T-helper 2 cell (primary cell): ENCODE measurements around the gene CCDC187.

Experiments
- DNase-seq, 5 experiments: peaks; one replicate each; pipeline versions ENCODE4 v3.0.0 to v3.0.0-alpha.2; 2012 to 2022

The CCDC187 gene

DNA sequence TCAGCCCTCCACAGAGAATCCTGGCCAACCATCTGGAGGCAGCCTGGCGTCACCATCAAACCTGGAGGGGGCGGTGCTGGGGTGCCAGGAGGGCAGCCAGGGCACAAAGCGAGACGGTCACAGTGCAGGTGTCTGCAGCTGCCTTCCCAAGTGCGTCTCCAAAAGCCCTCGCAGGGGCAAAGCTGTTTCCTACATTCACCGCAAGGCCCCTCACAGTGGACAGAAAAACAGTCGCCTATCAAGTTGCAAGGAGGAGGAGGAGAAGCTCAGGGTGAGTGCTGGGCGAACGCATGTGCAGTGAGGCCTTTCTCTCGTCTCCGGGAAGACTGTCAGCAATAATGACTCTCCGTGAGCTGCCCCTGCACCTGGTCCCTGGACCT lies 81.0 kb downstream of the CCDC187 start:
- no peak for DNase-seq

DNA sequence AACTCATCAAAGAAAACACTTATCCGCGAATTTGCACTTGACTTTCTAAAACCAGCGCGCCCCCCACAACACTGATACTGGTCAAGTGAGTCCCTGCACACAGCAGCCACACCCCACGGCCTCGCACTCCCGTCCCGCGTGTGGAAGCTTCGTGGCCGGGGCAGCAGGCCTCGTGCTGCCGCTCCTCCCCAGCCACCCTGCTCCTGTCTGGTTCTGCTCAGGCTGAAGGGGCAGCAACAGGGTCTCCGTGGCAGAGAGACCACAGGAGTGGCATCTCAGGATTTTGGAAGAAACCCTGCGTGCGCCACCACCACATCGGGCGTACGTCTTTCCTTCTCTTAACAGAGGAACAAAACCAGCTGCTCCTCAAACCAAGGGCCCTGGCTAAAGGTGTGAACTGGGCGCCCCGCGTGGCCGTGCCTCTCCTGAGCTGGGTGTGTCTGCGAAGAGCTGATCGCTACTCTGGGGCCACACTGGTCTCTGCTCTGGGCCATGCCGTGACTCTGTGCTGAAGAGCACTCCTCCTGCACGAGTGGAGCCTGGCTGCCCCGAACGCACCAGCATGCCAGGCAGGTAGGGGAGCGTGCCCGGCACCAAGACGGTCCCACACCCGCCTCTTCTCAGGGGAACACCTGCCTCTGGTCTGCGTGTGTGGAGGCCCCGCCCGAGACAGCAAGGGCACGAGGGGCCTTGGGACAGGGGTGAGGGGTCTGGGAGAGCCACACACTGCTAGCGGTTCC lies 81.6 kb downstream of the CCDC187 start:
- no peak for DNase-seq

DNA sequence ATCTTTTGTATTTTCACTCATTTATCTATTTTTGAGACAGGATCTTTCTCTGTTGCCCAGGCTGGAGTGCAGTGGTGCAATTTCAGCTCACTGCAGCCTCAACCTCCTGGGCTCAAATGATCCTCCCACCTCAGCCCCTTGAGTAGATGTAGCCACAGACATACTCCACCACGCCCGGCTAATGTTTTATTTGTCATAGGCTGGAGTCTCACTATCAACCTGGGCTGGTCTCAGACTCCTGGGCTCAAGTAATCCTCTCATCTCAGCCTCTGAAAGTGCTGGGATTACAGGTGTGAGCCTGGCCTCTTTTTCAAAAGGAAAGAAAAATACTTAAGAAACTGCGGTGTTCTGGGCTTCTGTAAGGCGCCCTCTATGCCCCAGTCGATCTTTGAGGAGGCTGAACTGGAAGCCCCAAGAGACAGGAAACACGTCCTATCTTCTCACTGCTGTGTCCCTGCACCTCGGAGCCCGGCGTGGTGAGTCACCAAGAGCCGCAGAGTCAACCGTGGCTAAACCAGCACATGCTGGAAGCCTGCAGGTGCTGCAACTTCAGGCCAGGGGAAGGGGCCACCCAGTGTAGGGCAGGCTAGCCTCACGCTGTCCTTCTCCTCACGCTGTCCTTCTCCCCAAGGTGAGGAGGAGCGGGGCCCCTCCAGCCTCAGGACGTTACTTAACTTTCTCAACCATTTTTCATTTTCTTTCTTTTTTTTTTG lies 83.7 kb downstream of the CCDC187 start:
- DNase-seq: peak in 1 of 5 experiments; percentile 40

DNA sequence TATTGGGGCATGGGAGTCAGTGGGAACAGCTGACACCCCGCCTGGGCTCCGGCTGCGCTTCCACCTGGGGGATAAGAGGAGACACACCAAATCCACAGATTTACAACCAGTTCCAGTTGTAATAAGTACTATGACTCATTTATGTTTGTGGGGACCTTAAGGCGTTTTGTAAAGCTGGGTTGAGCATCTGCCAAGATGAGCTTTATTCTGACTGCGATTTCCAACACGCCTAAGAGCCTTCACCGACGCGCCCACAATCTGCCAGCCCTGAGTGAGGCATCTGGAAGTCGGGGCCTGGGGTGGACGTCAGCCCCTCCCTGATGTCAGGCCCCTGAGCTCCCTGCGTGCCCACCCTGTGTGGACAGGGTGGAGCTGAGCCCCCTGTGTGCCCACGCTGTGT lies 84.6 kb downstream of the CCDC187 start:
- no peak for DNase-seq

DNA sequence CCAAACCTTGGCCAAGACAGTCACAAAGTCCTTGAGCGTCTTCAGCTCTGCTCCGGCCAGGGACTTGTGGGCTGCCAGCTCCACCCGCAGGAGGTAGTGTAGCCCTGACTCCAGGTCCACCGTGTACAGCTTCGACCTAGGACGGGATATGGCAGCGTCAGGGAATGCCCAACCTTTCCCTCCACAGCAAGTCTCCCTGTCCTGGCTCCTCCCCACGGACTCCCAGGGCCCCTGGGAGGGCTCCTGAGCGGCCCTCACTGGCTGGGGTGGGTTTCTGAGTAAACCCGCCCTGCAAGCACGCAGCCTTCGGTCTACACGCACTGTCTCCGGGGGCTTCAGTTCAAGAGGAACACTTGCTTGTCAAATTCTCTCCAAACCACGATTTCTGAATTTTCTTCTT lies 85.2 kb downstream of the CCDC187 start:
- no peak for DNase-seq

- no peak for DNase-seq
These were observed 85.6 kb downstream of the CCDC187 start for GRCh38 chr9:136218271-136218670.

- DNase-seq: no peak
These were observed 87.2 kb downstream of the CCDC187 start for GRCh38 chr9:136216541-136217244.

DNA sequence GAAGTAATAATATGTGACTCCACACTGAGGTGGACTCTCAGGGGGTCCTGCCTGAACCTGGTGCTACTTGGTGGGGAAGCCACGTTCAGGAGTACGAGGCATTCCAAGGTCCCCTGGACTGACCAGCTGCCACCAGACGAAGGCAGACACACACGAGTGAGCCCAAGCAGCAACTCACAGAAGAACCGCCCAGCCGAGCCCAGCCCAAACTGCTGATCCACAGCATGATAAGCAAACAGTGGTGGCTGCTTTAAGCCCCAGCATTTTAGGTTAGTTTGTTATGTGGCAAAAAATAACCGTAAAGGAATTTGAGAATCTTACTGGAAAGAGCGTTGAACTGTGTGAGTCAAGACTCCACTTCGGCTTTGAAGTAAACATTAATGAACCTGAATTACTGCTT lies 90.2 kb downstream of the CCDC187 start:
- DNase-seq: no peak

- DNase-seq: no peak
These were observed 91.4 kb downstream of the CCDC187 start for GRCh38 chr9:136212345-136212950.

DNA sequence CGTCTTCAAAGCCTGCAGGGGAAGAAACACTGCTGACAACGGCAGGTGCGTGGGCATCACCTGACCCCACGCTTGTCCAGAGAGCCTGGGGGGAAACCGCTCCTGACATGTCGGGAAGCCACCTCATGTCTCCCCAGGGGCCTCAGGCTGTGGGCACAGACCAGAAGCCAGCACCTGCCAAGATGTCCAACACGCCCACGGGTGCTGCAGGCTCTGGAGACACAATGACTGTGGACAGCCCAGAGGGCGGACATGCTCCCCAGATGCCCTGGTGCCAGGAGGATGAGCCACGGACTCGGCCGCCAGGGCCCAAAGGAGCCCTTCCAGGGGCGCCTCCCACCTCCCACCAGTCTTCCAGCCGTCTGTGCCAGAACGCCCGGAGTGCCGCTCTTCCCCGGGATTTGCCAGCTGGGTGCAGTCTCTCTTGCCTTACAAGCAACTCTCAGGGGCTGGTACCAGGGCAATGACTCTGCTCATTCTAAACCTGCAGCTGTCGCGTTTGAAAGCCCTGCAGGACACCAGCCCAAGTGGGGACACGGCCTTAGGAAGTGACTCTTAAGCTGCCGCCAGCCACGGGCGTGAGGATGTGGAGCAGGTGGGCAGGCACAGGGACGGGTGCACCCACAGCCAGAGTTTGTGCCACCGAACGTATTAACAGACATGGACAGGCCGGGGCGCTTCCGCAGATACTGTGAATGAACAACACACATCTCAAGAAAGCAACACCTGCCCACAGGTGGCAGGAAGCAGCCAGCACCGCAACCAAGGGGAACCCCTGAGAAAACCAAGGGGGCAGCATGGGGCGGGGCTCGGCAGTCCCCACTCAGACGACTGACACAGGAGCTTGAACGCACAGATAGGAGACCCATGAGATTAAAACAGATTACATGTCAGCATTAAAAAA lies 92.2 kb downstream of the CCDC187 start:
- DNase-seq: no peak

DNA sequence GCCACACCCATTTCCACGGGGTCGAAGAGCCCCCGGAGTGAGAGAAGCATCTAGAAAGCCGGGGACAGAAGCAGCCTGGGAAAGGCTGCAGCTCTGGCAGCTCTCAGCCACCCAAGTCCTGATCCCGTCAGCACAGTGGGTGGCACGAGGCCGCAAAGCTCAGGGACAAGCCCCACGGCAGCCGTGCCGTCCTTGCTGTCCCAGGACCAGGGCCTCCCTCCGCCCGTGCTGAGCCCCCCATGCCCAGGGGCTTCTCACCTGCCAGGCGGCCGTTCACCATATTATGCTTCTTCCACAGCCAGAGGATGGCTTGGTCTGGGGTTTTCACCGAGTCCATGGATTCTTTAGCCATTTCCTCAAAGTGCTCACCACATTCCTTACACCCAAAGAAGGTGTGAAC lies 92.9 kb downstream of the CCDC187 start:
- DNase-seq: no peak

DNA sequence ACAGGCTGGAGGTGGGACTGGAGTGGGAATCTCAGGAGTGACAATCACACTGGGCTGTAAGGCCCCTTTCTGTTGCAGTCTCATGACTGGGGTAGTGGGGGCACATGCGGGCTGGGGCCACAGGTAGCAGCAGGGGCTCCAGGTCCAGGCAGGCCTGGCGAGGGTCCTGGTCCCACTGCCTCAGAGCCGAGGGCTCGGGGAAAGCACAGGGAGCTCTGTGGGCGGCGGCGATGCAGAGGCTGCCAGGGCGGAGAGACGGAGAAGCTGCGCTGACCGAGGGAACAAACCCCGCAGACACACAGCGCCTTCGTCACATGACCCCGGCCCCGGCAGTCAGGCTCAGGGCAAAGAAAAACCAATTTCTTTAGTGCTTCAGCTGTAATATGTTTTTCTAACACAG lies 93.6 kb downstream of the CCDC187 start:
- no peak for DNase-seq

- no peak for DNase-seq
These were observed 94.1 kb downstream of the CCDC187 start for GRCh38 chr9:136209786-136210185.

- no peak for DNase-seq
These were observed 94.7 kb downstream of the CCDC187 start for GRCh38 chr9:136209232-136209631.

DNA sequence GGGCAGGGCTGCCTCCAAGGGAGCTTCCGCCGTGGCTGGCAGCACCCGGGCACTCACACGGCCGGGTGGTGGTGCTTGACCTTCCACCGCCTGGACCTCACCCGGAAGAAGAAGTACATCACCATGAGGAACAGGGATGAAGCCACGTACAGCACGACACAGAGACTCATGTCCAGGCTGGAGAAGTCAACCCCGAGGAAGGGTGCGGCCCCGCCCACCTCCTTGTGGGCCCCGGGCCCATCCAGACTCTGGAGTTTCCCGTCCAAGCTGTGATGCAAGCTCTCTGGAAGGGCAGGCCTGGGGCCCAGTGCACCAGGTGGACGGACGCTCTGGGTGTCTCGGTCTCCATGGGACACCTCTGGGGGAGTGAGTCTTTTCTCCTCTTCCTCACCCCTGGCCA lies 95.2 kb downstream of the CCDC187 start:
- no peak for DNase-seq

DNA sequence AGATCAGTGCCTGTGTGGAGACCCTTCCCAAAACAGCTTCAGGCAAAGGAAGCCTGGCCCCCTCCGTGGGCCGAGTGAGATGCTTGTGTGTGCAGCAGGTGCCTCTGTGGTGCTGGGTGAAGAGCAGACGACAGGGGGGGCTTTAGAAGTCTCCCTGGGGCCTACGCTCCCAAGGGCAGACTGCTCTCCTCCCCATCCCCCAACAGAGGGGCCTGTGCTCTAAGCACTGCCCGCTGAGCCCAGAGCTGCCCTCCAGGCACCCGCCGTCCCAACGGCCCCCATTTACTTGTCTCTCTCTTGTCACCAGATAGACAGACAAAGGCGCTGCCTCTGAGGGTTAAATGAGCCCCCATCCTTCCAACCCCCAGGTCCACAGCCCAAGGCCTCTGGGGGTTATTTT lies 96.3 kb downstream of the CCDC187 start:
- DNase-seq: no peak

DNA sequence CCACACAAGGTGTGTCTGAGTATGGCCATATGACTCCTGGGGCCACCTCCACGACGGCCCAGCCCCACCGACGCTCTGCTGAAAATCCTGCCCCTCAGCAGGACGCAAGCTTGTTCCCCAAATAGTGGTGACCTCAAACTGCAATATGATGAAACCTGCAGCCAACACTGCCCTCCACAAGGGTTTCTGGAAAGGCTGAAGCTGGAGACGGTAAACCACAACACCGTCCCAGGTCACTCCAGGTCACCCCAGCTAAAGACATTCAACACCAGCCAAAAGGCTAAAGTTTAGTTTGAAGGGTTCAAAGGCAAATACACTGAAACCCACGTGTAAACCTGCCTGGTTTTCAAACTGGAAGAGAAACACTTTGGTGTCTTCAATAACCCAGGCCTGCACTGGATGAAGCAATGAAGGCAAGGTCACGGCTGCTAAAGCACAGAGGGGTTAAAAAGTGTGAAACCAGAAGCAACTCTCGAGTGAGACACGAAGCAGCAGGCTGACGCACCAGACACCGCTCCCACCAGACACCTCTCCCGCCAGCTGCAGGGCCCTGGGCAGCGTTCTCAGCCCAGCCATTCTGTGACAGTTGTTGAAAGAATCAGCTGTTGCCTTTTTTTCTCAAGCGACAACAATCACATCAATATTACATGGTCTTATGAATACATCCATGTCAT lies 97.2 kb downstream of the CCDC187 start:
- no peak for DNase-seq

- DNase-seq: no peak
These were observed 98.2 kb downstream of the CCDC187 start for GRCh38 chr9:136205707-136205992.

DNA sequence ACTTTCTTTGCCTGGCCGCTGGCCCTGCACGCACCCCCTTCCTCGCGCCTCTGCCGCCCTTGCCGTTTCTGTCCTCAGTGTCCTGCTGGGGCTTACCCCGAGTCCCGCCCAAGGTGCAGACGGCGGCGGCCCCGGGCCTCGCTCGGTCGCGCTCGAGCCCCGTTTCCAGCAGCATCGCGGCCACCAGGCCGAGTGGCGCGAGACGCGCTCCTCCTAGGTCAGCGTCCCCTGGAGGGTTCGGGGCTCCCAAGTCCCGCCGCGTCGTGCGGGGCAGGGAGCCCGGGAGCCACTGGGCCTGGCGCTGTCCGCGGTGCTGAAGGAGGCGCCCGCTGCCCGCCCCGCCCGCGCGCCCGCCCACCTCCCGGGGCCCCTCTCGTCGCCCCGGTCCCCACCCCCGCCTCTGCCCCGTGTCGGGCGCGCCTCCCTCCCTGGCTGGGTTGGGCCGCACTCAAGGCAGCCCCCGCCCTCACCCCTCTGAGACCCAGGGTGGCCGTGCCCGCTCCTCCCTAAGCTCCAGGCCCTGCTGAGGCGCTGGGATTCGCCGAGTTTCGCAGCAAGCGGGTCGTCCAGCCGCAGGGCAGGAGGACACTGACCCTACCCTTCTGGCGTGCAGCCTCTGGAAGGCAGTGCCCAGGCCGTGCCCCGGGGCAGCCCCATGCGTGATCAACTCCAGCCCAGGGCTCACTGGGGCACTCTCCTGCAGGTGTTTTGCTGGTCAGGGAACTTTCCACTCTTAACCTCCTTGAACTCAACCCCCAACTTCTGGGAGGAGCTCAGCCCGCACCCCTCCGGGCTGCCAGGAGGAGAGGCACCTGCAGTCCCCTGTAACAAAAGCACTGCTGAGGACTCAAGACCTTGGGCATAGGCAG lies 98.8 kb downstream of the CCDC187 start, which contains the start of gene LHX3:
Gene LHX3 (minus strand): TSS at position 291 of the 869 bp plus-strand sequence. CDS start 116 bp downstream, at position 175.
- peak in 1 of 5 experiments; percentile 15 for DNase-seq

DNA sequence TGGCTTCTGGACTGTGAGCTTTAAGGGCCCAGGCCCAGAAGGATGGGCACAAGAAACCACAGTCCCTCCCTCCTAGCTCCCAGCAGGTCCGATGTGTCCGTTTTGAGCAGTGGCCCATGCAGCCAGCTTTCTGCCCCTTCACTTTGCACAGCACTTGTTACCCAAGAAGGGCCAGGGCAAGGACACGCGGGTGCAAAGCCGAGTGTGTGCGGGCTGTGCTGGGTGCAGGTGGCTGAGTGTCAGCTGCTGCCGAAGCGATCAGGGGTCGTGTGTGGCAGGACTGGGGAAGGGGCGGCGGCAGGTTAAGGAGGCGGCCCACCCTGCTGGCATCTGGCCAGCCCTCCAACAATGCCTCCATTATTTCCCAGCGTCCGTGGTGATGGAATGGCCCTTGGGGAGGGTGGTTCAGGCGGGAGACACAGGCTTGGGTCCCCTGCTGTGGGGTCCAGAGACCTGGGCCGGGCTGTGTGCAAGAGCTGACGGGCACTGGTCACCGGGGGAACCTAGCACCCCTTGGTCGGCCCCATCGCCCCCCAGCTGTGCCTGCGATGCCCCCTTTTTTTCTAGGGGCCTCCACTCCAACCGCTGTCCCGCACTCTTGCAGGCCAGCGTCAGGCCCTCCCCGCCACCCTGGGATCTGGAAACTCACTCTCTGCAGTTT lies 99.6 kb downstream of the CCDC187 start:
- DNase-seq: no peak
